ENCODE results near the gene SPTBN1.

Gene SPTBN1

DNA sequence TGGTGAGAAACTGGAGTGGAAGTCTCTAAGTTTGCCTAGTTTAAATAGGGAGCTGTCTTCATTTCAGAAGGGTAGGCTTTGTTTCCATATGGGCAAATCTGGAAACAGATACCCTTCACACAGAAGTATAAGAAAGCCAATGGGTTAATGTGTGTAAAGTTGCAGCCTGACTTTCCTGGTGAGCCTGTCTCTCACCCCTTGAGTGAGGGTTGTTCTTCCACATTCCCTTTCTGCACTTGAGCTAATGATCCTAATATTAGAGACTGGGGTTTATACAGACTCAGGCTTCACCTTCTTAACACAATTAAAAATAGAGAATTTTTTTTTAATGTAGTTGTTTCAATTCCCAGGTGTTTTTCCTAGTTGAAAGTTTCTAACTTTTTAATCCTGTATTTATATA is 158.7 kb downstream of the SPTBN1 start:
- Histone ChIP-seq H3K4me3 (ENCODE audit: low read length, poor library complexity, severe bottlenecking) (no peak overlapping the region), H3K27me3 (ENCODE audit: insufficient read depth, low read length, poor library complexity, severe bottlenecking) (no peaks in the 10 kb centered on the region), H3K4me1 (ENCODE audit: insufficient read depth, low read length, poor library complexity, severe bottlenecking) (peaks cover 14% of the 10 kb centered on the region), H3K9me3 (ENCODE audit: insufficient read depth, low read depth, low read length) (no peaks in the 10 kb centered on the region), H3K36me3 (ENCODE audit: insufficient read depth, low read length) (peaks cover 82% of the 10 kb centered on the region), H2AFZ (ENCODE audit: low read length) (no peak overlapping the region), H3K4me2 (ENCODE audit: low read depth, low read length, poor library complexity, severe bottlenecking) (no peak overlapping the region), H3K9ac (ENCODE audit: low read depth, low read length, poor library complexity, severe bottlenecking) (no peak overlapping the region), H4K20me1 (ENCODE audit: insufficient read depth, low read length, poor library complexity, severe bottlenecking) (peaks cover 65% of the 10 kb centered on the region), H3F3A (ENCODE audit: low read depth) (no peaks in the 10 kb centered on the region), H3K79me2 (ENCODE audit: insufficient read depth, low read length) (peaks cover 86% of the 10 kb centered on the region), H3K9me2 (replicated peaks; ENCODE audit: low read depth, low read length) (no peaks in the 10 kb centered on the region)
- TF ChIP-seq, protein P1, sequence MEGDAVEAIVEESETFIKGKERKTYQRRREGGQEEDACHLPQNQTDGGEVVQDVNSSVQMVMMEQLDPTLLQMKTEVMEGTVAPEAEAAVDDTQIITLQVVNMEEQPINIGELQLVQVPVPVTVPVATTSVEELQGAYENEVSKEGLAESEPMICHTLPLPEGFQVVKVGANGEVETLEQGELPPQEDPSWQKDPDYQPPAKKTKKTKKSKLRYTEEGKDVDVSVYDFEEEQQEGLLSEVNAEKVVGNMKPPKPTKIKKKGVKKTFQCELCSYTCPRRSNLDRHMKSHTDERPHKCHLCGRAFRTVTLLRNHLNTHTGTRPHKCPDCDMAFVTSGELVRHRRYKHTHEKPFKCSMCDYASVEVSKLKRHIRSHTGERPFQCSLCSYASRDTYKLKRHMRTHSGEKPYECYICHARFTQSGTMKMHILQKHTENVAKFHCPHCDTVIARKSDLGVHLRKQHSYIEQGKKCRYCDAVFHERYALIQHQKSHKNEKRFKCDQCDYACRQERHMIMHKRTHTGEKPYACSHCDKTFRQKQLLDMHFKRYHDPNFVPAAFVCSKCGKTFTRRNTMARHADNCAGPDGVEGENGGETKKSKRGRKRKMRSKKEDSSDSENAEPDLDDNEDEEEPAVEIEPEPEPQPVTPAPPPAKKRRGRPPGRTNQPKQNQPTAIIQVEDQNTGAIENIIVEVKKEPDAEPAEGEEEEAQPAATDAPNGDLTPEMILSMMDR (conservative IDR thresholded peaks at IDR 0.05; ENCODE audit: low read length): no peak
- TF ChIP-seq EZH2phosphoT487 (IDR thresholded peaks at IDR 0.05; ENCODE audit: borderline replicate concordance): no peak

DNA sequence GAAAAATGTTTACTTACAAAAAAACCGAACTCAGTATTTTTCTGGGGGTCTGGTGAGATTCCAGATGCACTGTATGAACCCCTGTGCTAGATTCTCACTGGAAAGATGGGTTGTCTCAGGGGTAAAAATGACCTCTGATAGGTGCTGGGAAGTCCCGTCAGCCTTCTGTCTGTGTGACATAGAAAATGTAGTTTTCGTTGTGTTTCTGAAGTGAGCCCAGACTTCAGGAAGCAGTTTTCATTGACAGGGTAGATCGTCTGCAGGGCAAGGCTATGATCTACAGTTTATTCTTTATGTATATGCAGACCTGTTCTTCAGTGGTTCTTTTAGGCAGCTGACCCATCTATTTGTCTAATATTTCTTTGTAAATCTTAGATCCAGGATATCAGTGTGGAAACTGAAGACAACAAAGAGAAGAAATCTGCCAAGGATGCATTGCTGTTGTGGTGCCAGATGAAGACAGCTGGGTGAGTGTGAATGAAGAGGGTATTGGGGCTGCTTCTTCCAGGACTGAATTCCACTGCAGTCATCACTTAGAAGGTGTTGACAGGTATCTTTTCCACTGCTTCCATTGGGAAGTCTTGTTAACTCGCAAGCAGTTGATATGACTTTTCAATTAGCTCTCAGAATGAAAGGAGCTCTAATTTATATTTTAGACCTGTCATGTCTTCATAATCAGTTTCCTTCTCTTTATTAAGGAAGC is 159.9 kb downstream of the SPTBN1 start:
- H2AFZ ChIP-seq (ENCODE audit: low read length): no peak overlapping the region
- no peaks in the 10 kb centered on the region for H3F3A ChIP-seq (ENCODE audit: low read depth)
- H3K9ac ChIP-seq (ENCODE audit: low read depth, low read length, poor library complexity, severe bottlenecking): no peak overlapping the region
- H3K36me3 ChIP-seq (ENCODE audit: insufficient read depth, low read length): peaks cover 94% of the 10 kb centered on the region
- TF ChIP-seq EZH2phosphoT487 (IDR thresholded peaks at IDR 0.05; ENCODE audit: borderline replicate concordance): no peak
- H3K9me2 ChIP-seq (replicated peaks; ENCODE audit: low read depth, low read length): no peaks in the 10 kb centered on the region
- H4K20me1 ChIP-seq (ENCODE audit: insufficient read depth, low read length, poor library complexity, severe bottlenecking): peaks cover 54% of the 10 kb centered on the region
- H3K27me3 ChIP-seq (ENCODE audit: insufficient read depth, low read length, poor library complexity, severe bottlenecking): no peaks in the 10 kb centered on the region
- no peaks in the 10 kb centered on the region for H3K9me3 ChIP-seq (ENCODE audit: insufficient read depth, low read depth, low read length)
- no peak overlapping the region for H3K4me2 ChIP-seq (ENCODE audit: low read depth, low read length, poor library complexity, severe bottlenecking)
- H3K4me3 ChIP-seq (ENCODE audit: low read length, poor library complexity, severe bottlenecking): no peak overlapping the region
- peaks cover 14% of the 10 kb centered on the region for H3K4me1 ChIP-seq (ENCODE audit: insufficient read depth, low read length, poor library complexity, severe bottlenecking)
- H3K79me2 ChIP-seq (ENCODE audit: insufficient read depth, low read length): peaks cover 80% of the 10 kb centered on the region

DNA sequence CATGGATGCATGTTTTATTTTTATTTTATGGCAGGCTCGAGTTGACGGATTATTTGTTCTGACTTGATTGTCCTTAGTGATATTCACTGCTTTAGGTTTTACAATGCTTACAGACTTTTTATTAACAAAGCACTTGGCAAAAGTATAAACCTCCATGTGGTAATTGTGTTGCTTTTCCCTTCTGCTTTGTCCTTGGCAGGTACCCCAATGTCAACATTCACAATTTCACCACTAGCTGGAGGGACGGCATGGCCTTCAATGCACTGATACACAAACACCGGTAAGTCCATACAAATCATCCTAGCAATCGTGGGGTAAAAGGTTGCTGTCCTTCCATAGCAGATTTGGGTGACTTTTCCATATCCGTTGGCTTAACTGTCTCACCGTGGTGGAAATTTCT is 161.3 kb downstream of the SPTBN1 start:
- Histone ChIP-seq H3K4me2 (ENCODE audit: low read depth, low read length, poor library complexity, severe bottlenecking) (no peak overlapping the region), H3K36me3 (ENCODE audit: insufficient read depth, low read length) (peaks cover 100% of the 10 kb centered on the region), H3K9me2 (replicated peaks; ENCODE audit: low read depth, low read length) (no peaks in the 10 kb centered on the region), H3K79me2 (ENCODE audit: insufficient read depth, low read length) (peaks cover 66% of the 10 kb centered on the region), H3F3A (ENCODE audit: low read depth) (no peaks in the 10 kb centered on the region), H3K9me3 (ENCODE audit: insufficient read depth, low read depth, low read length) (no peaks in the 10 kb centered on the region), H4K20me1 (ENCODE audit: insufficient read depth, low read length, poor library complexity, severe bottlenecking) (peaks cover 41% of the 10 kb centered on the region), H3K4me1 (ENCODE audit: insufficient read depth, low read length, poor library complexity, severe bottlenecking) (peaks cover 14% of the 10 kb centered on the region), H3K4me3 (ENCODE audit: low read length, poor library complexity, severe bottlenecking) (no peak overlapping the region), H2AFZ (ENCODE audit: low read length) (no peak overlapping the region), H3K27me3 (ENCODE audit: insufficient read depth, low read length, poor library complexity, severe bottlenecking) (no peaks in the 10 kb centered on the region), H3K9ac (ENCODE audit: low read depth, low read length, poor library complexity, severe bottlenecking) (no peak overlapping the region)
- TF ChIP-seq, protein P1 (conservative IDR thresholded peaks at IDR 0.05; ENCODE audit: low read length): no peak
- no peak for TF ChIP-seq EZH2phosphoT487 (IDR thresholded peaks at IDR 0.05; ENCODE audit: borderline replicate concordance)
